Measurements from ENCODE around the gene EDDM13. TPM values are rescaled to one million over a fixed set of nuclear protein-coding genes. Genes with fewer than 3 reads are reported as not detected.
"Not testable (repeated sequence)": the region's sequence is repeated elsewhere in the genome, so short reads cannot be mapped to it uniquely, and the experiment has no call there.

The EDDM13 gene, protein sequence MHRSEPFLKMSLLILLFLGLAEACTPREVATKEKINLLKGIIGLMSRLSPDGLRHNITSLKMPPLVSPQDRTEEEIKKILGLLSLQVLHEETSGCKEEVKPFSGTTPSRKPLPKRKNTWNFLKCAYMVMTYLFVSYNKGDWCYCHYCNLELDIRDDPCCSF
- total RNA-seq = not detected
- 0.42 TPM for total RNA-seq (2013)
- 0 to 0.64 (median 0.07) reads per million in 29 experiments for total RNA-seq

DNA sequence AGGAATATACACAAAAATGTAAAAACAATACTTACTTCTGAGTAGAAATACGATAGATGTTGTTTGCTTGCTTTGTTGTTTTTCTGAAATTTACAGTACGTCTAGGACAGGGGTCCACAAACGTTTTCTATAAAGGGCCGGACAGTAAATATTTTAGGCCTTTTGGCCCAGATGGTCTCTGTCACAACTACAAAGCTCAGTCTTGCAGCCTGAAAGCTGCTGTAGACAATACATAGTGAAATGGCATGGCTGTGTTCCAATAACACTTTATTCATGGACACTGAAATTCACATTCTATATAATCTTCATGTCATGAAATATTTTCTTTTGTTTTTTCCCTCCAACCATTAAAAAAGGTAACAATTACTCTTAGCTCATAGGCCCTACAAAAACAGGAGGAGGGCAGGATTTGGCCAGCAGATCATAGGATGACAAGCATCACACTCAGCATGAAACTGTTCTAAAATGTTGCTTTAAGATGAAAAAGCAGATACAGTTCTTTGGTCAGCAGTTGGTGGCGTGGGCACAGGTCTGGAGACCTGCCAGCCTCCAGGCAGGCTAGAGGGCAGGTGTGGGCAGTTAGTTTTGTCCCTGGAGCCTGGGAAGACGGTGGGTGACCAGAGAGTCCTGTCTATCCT lies at the start of gene EDDM13:
TSS of gene EDDM13 (plus strand) at position 588 of the 638 bp plus-strand sequence. CDS start 87 bp downstream, outside the sequence.
- Histone ChIP-seq H3K27ac (ENCODE audit: low read length) (no peak within 1 kb of the TSS), H3K4me3 (ENCODE audit: control insufficient read depth in 1 of 2, extremely low read depth in 1 of 2, low read length in 1 of 2) (no peak within 1 kb of the TSS), H3K36me3 (ENCODE audit: control insufficient read depth in 2 of 2, extremely low read depth in 1 of 2, insufficient read depth in 1 of 2, low read length in 1 of 2) (no peaks in the 10 kb centered on the region), H3K27me3 (replicated peaks in 1 of 2; ENCODE audit: control insufficient read depth in 2 of 2, extremely low read depth in 1 of 2, insufficient read depth in 2 of 2, low read length in 1 of 2) (no peaks in the 10 kb centered on the region), H3K4me1 (ENCODE audit: control insufficient read depth in 1 of 2, extremely low read depth in 1 of 2, insufficient read depth in 2 of 2, low read length in 2 of 2) (no peaks in the 10 kb centered on the region), H3K9me3 (no peaks in the 10 kb centered on the region)
- H3K4me3 Mint-ChIP-seq = no peak within 1 kb of the TSS
- POLR2A ChIA-PET = no interaction called here
- CTCF ChIA-PET = interaction anchor here in 1 of 2 donors (0.6 kb wide), 1 partner anchor 57 kb away, joined by 3 read pairs; no protein-coding TSS in a partner anchor
- peaks cover 3 to 5% (median 4%) of the 10 kb centered on the region in 3 donors for H3K9me3 Mint-ChIP-seq
- peaks cover 9% of the 10 kb centered on the region for H3K36me3 Mint-ChIP-seq
- no peaks in the 10 kb centered on the region for H3K27me3 Mint-ChIP-seq
- no peaks in the 10 kb centered on the region for H3K4me1 Mint-ChIP-seq
- 60% methylated on average over 1 of the region's 6 CpGs for WGBS (ENCODE audit: insufficient coverage)
- H3K27ac Mint-ChIP-seq = no peak within 1 kb of the TSS
- ATAC-seq (replicated peaks in 1 of 4) = no peak
- DNase-seq = no peak

DNA sequence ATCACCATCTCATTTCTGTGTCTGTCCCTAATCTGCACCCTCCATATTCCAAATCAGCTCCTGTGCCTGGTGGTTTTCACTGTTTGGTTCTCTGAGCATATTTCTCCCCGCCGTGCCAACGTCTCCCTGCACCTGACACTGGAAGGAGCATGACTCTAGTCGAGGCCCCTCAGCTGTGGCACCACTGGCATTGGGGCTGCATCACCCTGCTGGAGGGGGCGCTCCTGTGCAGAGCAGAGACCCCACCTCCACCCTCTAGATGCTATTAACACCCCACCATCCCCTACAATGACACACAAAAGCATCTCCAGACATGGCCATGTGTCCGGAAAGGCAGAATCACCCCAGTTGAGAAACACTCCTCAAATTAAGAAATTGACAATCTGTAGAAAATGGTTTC lies 49.6 kb upstream of the EDDM13 start:
- no peaks in the 10 kb centered on the region for H3K36me3 ChIP-seq (ENCODE audit: control insufficient read depth in 2 of 2, extremely low read depth in 1 of 2, insufficient read depth in 1 of 2, low read length in 1 of 2)
- no peak overlapping the region for H3K27ac Mint-ChIP-seq

DNA sequence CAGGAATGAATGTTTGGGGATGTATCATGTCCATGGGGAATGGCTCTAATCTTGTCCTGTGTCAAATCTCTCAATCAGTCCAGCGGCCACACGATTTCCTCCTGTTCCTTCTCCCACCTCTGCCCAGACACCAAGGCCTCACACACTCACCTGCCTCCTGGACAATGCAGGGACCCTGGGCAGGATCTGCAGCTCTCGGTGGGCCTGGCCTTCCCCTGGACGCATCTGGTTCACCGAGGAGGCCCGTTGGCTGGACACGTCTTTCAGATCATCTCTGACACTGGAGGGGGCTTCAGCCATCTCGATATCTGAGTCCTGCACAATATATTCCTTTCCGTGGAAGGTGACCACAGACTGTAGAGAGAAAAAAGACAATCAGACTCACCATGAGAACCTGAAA lies 49.1 kb upstream of the EDDM13 start:
- no peaks in the 10 kb centered on the region for H3K9me3 ChIP-seq
- 86% methylated on average over 9 of the region's 9 CpGs for WGBS (ENCODE audit: insufficient coverage)
- H3K27me3 ChIP-seq (replicated peaks in 1 of 2; ENCODE audit: control insufficient read depth in 2 of 2, extremely low read depth in 1 of 2, insufficient read depth in 2 of 2, low read length in 1 of 2) = peaks cover 2% of the 10 kb centered on the region in 2 experiments
- Mint-ChIP-seq H3K36me3 (peaks cover 28% of the 10 kb centered on the region), H3K9me3 (no peaks in the 10 kb centered on the region), H3K4me3 (no peak overlapping the region), H3K27ac (no peak overlapping the region), H3K27me3 (peaks cover 0 to 2% of the 10 kb centered on the region in 2 donors), H3K4me1 (peaks cover 0 to 1% (median 0%) of the 10 kb centered on the region in 3 donors)
- no peak overlapping the region for H3K4me3 ChIP-seq (ENCODE audit: control insufficient read depth in 1 of 2, extremely low read depth in 1 of 2, low read length in 1 of 2)
- no peaks in the 10 kb centered on the region for H3K36me3 ChIP-seq (ENCODE audit: control insufficient read depth in 2 of 2, extremely low read depth in 1 of 2, insufficient read depth in 1 of 2, low read length in 1 of 2)
- no peak for ATAC-seq (replicated peaks in 1 of 4)
- H3K27ac ChIP-seq (ENCODE audit: low read length) = no peak overlapping the region
- POLR2A ChIA-PET = no interaction called here
- no peaks in the 10 kb centered on the region for H3K4me1 ChIP-seq (ENCODE audit: control insufficient read depth in 1 of 2, extremely low read depth in 1 of 2, insufficient read depth in 2 of 2, low read length in 2 of 2)
- no peak for DNase-seq
- CTCF ChIA-PET = no interaction called here

More for the DNA sequence above, 49.6 kb upstream of the EDDM13 start:
- H3K27ac ChIP-seq (ENCODE audit: low read length) = no peak overlapping the region
- ChIA-PET POLR2A (no interaction called here), CTCF (no interaction called here)
- H3K27me3 ChIP-seq (replicated peaks in 1 of 2; ENCODE audit: control insufficient read depth in 2 of 2, extremely low read depth in 1 of 2, insufficient read depth in 2 of 2, low read length in 1 of 2) = peaks cover 2 to 6% of the 10 kb centered on the region in 2 experiments
- no peak for ATAC-seq (replicated peaks in 1 of 4)
- no peak overlapping the region for H3K4me3 Mint-ChIP-seq
- no peak overlapping the region for H3K4me3 ChIP-seq (ENCODE audit: control insufficient read depth in 1 of 2, extremely low read depth in 1 of 2, low read length in 1 of 2)
- DNase-seq = no peak
- H3K36me3 Mint-ChIP-seq = peaks cover 28% of the 10 kb centered on the region
- peaks cover 0 to 3% (median 2%) of the 10 kb centered on the region in 3 donors for H3K4me1 Mint-ChIP-seq
- H3K9me3 ChIP-seq = no peaks in the 10 kb centered on the region
- no peaks in the 10 kb centered on the region for H3K9me3 Mint-ChIP-seq
- H3K4me1 ChIP-seq (ENCODE audit: control insufficient read depth in 1 of 2, extremely low read depth in 1 of 2, insufficient read depth in 2 of 2, low read length in 2 of 2) = no peaks in the 10 kb centered on the region
- 100% methylated on average over 3 of the region's 6 CpGs for WGBS (ENCODE audit: insufficient coverage)
- peaks cover 3 to 6% of the 10 kb centered on the region in 2 donors for H3K27me3 Mint-ChIP-seq

DNA sequence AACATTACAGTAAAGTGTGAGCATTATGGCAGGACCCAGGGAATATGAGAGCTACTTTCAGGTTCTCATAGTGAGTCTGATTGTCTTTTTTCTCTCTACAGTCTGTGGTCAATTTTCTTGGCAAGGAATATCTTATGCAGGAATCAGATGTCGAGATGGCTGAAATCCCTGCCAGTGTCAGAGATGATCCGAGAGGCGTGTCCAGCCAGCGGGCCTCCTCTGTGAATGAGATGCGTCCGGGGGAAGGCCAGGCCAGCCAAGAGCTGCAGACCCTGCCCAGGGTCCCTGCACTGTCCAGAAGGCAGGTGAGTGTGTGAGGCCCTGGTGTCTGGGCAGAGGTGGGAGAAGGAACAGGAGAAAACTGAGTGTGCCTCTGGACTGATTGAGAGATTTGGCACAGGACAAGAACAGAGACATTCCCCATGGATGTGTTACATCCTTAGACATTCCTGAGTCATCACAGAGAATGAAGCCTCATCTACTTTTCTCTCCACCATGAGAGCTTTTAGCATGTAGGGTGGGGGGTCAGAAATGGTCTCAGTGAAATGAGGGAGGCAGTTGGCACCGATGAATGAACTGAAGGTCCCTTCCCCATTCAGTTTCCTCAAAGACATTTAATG lies 27.3 kb upstream of the EDDM13 start:
- DNase-seq (no peak), ATAC-seq (replicated peaks in 1 of 4) (no peak)
- H3K36me3 Mint-ChIP-seq = peaks cover 7% of the 10 kb centered on the region
- Histone ChIP-seq H3K27me3 (replicated peaks in 1 of 2; ENCODE audit: control insufficient read depth in 2 of 2, extremely low read depth in 1 of 2, insufficient read depth in 2 of 2, low read length in 1 of 2) (no peaks in the 10 kb centered on the region), H3K27ac (ENCODE audit: low read length) (no peak overlapping the region), H3K36me3 (ENCODE audit: control insufficient read depth in 2 of 2, extremely low read depth in 1 of 2, insufficient read depth in 1 of 2, low read length in 1 of 2) (no peaks in the 10 kb centered on the region), H3K4me1 (ENCODE audit: control insufficient read depth in 1 of 2, extremely low read depth in 1 of 2, insufficient read depth in 2 of 2, low read length in 2 of 2) (no peaks in the 10 kb centered on the region), H3K9me3 (no peaks in the 10 kb centered on the region), H3K4me3 (ENCODE audit: control insufficient read depth in 1 of 2, extremely low read depth in 1 of 2, low read length in 1 of 2) (no peak overlapping the region)
- 92% methylated on average over 6 of the region's 7 CpGs for WGBS (ENCODE audit: insufficient coverage)
- no peaks in the 10 kb centered on the region for H3K9me3 Mint-ChIP-seq
- ChIA-PET POLR2A (no interaction called here), CTCF (no interaction called here)
- no peaks in the 10 kb centered on the region for H3K4me1 Mint-ChIP-seq
- H3K4me3 Mint-ChIP-seq = no peak overlapping the region
- no peaks in the 10 kb centered on the region for H3K27me3 Mint-ChIP-seq
- no peak overlapping the region for H3K27ac Mint-ChIP-seq

- H3K4me1 ChIP-seq (ENCODE audit: control insufficient read depth in 1 of 2, extremely low read depth in 1 of 2, insufficient read depth in 2 of 2, low read length in 2 of 2); H3K27ac ChIP-seq (ENCODE audit: low read length); H3K4me3 ChIP-seq (ENCODE audit: control insufficient read depth in 1 of 2, extremely low read depth in 1 of 2, low read length in 1 of 2); H3K36me3 ChIP-seq (ENCODE audit: control insufficient read depth in 2 of 2, extremely low read depth in 1 of 2, insufficient read depth in 1 of 2, low read length in 1 of 2); CTCF ChIA-PET; H3K27me3 Mint-ChIP-seq; H3K4me3 Mint-ChIP-seq; H3K27ac Mint-ChIP-seq; POLR2A ChIA-PET; H3K9me3 Mint-ChIP-seq; H3K27me3 ChIP-seq (replicated peaks in 1 of 2; ENCODE audit: control insufficient read depth in 2 of 2, extremely low read depth in 1 of 2, insufficient read depth in 2 of 2, low read length in 1 of 2); H3K36me3 Mint-ChIP-seq; ATAC-seq (replicated peaks in 1 of 4); H3K4me1 Mint-ChIP-seq; DNase-seq; H3K9me3 ChIP-seq: not testable (repeated sequence)
- WGBS (ENCODE audit: insufficient coverage) = 95% methylated on average over 2 of the region's 4 CpGs
Observed at GRCh38 chr19:56245764-56246163, 26.8 kb upstream of the EDDM13 start.

DNA sequence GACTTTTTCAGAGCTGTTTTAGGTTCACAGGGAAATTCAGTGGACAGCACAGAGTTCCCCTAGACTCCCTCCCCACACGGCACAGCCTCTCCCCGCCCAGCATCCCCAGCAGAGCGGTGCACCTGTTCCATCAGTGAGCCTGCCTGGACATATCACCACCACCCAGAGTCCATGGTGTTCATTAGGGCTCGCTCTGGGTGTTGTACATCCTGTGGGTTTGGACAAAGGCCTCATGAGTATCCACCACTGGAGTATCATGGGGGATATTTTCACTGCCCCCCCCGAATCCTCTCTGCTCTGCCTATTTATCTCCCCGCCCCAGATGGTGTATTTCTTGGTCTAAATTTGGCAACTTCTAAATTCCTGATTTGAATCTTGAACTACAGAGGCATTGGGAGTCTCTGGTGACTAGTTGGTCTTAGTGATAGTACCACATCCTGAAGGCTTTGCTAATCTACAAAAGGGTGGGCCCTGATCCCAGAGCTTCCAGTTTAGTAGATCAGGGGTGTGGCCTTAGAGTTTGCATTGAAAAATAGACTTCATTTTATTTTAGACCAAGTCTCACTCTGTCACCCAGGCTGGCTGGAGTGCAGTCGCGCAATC lies 23.7 kb upstream of the EDDM13 start:
- H3K27me3 ChIP-seq (replicated peaks in 1 of 2; ENCODE audit: control insufficient read depth in 2 of 2, extremely low read depth in 1 of 2, insufficient read depth in 2 of 2, low read length in 1 of 2); H3K27ac Mint-ChIP-seq; H3K27ac ChIP-seq (ENCODE audit: low read length); CTCF ChIA-PET; H3K36me3 Mint-ChIP-seq; H3K9me3 ChIP-seq; DNase-seq; H3K4me3 ChIP-seq (ENCODE audit: control insufficient read depth in 1 of 2, extremely low read depth in 1 of 2, low read length in 1 of 2); H3K4me3 Mint-ChIP-seq; H3K9me3 Mint-ChIP-seq; H3K4me1 Mint-ChIP-seq; H3K4me1 ChIP-seq (ENCODE audit: control insufficient read depth in 1 of 2, extremely low read depth in 1 of 2, insufficient read depth in 2 of 2, low read length in 2 of 2); POLR2A ChIA-PET; ATAC-seq (replicated peaks in 1 of 4); H3K27me3 Mint-ChIP-seq; H3K36me3 ChIP-seq (ENCODE audit: control insufficient read depth in 2 of 2, extremely low read depth in 1 of 2, insufficient read depth in 1 of 2, low read length in 1 of 2): not testable (repeated sequence)
- no CpG with 5 or more reads among the region's 8 CpGs for WGBS (ENCODE audit: insufficient coverage)
